HEK293 (cell line): Measurements from ENCODE around the gene LDHAL6B.
A peak's percentile ranks its signal among the peaks of the same experiment; 100 is the strongest.

ENCODE experiments used
- CTCF ChIA-PET: fragments of 350-600 bp; formaldehyde crosslinking; extraction: SDS; loops from one replicate; lab custom pipeline; 2021; ENCODE audit warnings: antibody characterized with exemption; lab: Yijun Ruan, JAX
- POLR2A ChIA-PET: fragments of 300-600 bp; formaldehyde crosslinking; extraction: SDS; loops from one replicate; lab custom pipeline; 2020; ENCODE audit warnings: antibody characterized with exemption, inconsistent platforms; lab: Yijun Ruan, JAX
- H3K27ac ChIP-seq: fragments of 200-500 bp; sonication (Bioruptor generic); 2 replicates; pipeline ENCODE4 v1.5.1; 2014; ENCODE audit warnings: low read depth, low read length, control low read depth, inconsistent platforms; ENCODE audit errors: extremely low read depth
- H3K36me3 ChIP-seq, 2 experiments: fragments of 200-500 bp in 1 of 2; sonication (Bioruptor generic) in 1 of 2; 1 replicate in 1 of 2; 2 replicates in 1 of 2; pipeline ENCODE4 v1.5.1; 2014 to 2017; ENCODE audit warnings: inconsistent platforms in 2 of 2, low read length in 2 of 2; ENCODE audit not compliant: control insufficient read depth in 2 of 2, insufficient read depth in 1 of 2
- H3K4me1 ChIP-seq: fragments of 200-500 bp; sonication (Bioruptor generic); 2 replicates; pipeline ENCODE4 v1.5.1; 2014; ENCODE audit warnings: mild to moderate bottlenecking, low read length, inconsistent platforms; ENCODE audit not compliant: control insufficient read depth, insufficient read depth
- H3K4me3 ChIP-seq: 2 replicates; pipeline ENCODE4 v1.5.1; 2011; ENCODE audit warnings: low read depth, mild to moderate bottlenecking, control low read depth, low read length, moderate library complexity
- H3K9me3 ChIP-seq: fragments of 200-500 bp; sonication (Bioruptor generic); 2 replicates; pipeline ENCODE4 v1.5.1; 2014; ENCODE audit warnings: low read depth, low read length, inconsistent platforms; ENCODE audit not compliant: control insufficient read depth, insufficient read depth
- GLIS1 ChIP-seq: fragments of 450-650 bp; formaldehyde crosslinking; IDR thresholded peaks from 2 replicates; pipeline ENCODE4 v1.5.1; 2016; ENCODE audit warnings: missing biosample characterization, missing genetic modification characterization
- MYNN ChIP-seq: fragments of 450-650 bp; formaldehyde crosslinking; IDR thresholded peaks from 2 replicates; pipeline ENCODE4 v1.5.1; 2016; ENCODE audit warnings: missing biosample characterization, missing genetic modification characterization, borderline replicate concordance
- PRDM2 ChIP-seq: fragments of 450-650 bp; formaldehyde crosslinking; IDR thresholded peaks from 2 replicates; pipeline ENCODE4 v1.5.1; 2016; ENCODE audit warnings: missing biosample characterization, missing genetic modification characterization, borderline replicate concordance
- TCF7L2 ChIP-seq: IDR thresholded peaks from 2 replicates; pipeline ENCODE4 v1.6.1; 2011; ENCODE audit warnings: low read depth, mild to moderate bottlenecking, inconsistent platforms, low read length, moderate library complexity, borderline replicate concordance
- YY2 ChIP-seq: fragments of 450-650 bp; formaldehyde crosslinking; IDR thresholded peaks from 2 replicates; pipeline ENCODE4 v1.5.1; 2016; ENCODE audit warnings: missing biosample characterization, missing genetic modification characterization
- ZBTB1 ChIP-seq: fragments of 450-650 bp; formaldehyde crosslinking; IDR thresholded peaks from 2 replicates; pipeline ENCODE4 v1.5.1; 2016; ENCODE audit warnings: missing biosample characterization, missing genetic modification characterization
- ZBTB17 ChIP-seq: fragments of 450-650 bp; formaldehyde crosslinking; IDR thresholded peaks from 2 replicates; pipeline ENCODE4 v1.5.1; 2016; ENCODE audit warnings: missing biosample characterization, missing genetic modification characterization
- ZNF280C ChIP-seq: fragments of 450-650 bp; formaldehyde crosslinking; IDR thresholded peaks from 2 replicates; pipeline ENCODE4 v1.5.1; 2016; ENCODE audit warnings: missing biosample characterization, missing genetic modification characterization
- ZNF610 ChIP-seq: fragments of 450-650 bp; formaldehyde crosslinking; IDR thresholded peaks from 2 replicates; pipeline ENCODE4 v1.5.1; 2016; ENCODE audit warnings: missing biosample characterization, missing genetic modification characterization, borderline replicate concordance
- ZNF677 ChIP-seq: fragments of 450-650 bp; IDR thresholded peaks from 2 replicates; pipeline ENCODE4 v1.5.0; 2018; ENCODE audit warnings: missing biosample characterization, mild to moderate bottlenecking, missing genetic modification characterization, moderate library complexity
- TF ChIP-seq, protein P1 (sequence below): fragments of 450-650 bp; formaldehyde crosslinking; IDR thresholded peaks from 2 replicates; pipeline ENCODE4 v1.5.0; 2017; ENCODE audit warnings: missing biosample characterization, missing genetic modification characterization, borderline replicate concordance
- TF ChIP-seq, protein P2 (sequence below): fragments of 450-650 bp; formaldehyde crosslinking; IDR thresholded peaks from 2 replicates; pipeline ENCODE4 v1.5.1; 2017; ENCODE audit warnings: missing biosample characterization, missing genetic modification characterization
- TF ChIP-seq, protein P3 (sequence below): fragments of 450-650 bp; formaldehyde crosslinking; conservative IDR thresholded peaks from 2 replicates; pipeline ENCODE4 v1.5.1; 2016; ENCODE audit warnings: low read depth, missing biosample characterization, missing genetic modification characterization

The LDHAL6B gene

DNA sequence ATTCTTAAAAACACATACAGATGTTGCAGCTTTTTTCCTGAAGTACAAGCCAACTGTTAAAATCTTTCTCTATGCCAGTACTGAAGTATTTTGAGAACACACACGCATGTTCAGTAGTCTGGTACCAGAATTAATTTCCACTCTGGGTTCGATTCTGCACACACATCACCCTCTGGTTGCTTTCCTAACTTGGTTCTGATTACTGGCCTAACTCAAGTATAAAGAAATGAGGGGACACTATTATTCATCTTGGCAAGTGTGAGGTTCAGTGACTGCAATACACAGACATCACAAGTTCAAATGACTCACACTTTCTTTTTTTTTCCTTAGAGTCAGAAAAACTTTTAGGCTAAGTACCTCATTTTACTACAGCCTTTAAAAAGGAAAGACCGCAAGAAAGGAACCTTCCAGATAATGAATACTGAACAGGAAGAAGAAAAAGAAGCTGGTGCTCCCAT, 37.4 kb upstream of the LDHAL6B start:
- TF ChIP-seq ZNF610, result no peak
- no peak for TF ChIP-seq ZBTB1 (tag by site-specific recombination)
- TF ChIP-seq TCF7L2, result no peak
- TF ChIP-seq PRDM2 (tag by site-specific recombination), result no peak
- TF ChIP-seq, protein P1, sequence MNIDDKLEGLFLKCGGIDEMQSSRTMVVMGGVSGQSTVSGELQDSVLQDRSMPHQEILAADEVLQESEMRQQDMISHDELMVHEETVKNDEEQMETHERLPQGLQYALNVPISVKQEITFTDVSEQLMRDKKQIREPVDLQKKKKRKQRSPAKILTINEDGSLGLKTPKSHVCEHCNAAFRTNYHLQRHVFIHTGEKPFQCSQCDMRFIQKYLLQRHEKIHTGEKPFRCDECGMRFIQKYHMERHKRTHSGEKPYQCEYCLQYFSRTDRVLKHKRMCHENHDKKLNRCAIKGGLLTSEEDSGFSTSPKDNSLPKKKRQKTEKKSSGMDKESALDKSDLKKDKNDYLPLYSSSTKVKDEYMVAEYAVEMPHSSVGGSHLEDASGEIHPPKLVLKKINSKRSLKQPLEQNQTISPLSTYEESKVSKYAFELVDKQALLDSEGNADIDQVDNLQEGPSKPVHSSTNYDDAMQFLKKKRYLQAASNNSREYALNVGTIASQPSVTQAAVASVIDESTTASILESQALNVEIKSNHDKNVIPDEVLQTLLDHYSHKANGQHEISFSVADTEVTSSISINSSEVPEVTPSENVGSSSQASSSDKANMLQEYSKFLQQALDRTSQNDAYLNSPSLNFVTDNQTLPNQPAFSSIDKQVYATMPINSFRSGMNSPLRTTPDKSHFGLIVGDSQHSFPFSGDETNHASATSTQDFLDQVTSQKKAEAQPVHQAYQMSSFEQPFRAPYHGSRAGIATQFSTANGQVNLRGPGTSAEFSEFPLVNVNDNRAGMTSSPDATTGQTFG, result no peak
- TF ChIP-seq, protein P2, sequence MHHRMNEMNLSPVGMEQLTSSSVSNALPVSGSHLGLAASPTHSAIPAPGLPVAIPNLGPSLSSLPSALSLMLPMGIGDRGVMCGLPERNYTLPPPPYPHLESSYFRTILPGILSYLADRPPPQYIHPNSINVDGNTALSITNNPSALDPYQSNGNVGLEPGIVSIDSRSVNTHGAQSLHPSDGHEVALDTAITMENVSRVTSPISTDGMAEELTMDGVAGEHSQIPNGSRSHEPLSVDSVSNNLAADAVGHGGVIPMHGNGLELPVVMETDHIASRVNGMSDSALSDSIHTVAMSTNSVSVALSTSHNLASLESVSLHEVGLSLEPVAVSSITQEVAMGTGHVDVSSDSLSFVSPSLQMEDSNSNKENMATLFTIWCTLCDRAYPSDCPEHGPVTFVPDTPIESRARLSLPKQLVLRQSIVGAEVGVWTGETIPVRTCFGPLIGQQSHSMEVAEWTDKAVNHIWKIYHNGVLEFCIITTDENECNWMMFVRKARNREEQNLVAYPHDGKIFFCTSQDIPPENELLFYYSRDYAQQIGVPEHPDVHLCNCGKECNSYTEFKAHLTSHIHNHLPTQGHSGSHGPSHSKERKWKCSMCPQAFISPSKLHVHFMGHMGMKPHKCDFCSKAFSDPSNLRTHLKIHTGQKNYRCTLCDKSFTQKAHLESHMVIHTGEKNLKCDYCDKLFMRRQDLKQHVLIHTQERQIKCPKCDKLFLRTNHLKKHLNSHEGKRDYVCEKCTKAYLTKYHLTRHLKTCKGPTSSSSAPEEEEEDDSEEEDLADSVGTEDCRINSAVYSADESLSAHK (tag by site-specific recombination), result no peak
- TF ChIP-seq ZNF280C, result no peak
- TF ChIP-seq YY2 (tag by site-specific recombination), result no peak
- TF ChIP-seq ZNF677 (tag by site-specific recombination), result no peak
- Histone ChIP-seq H3K27ac (no peak overlapping the region), H3K4me3 (no peak overlapping the region), H3K9me3 (no peaks in the 10 kb centered on the region), H3K36me3 (peaks cover 0 to 5% of the 10 kb centered on the region in 2 experiments; a peak in 2 of 3 replicates), H3K4me1 (peaks cover 5% of the 10 kb centered on the region; the same call in 1 of the 2 replicates)
- POLR2A ChIA-PET, result no interaction called here
- CTCF ChIA-PET, result interaction anchor here (0.6 kb wide), 2 partner anchors 254 to 355 kb away, joined by 4 read pairs; no protein-coding TSS in a partner anchor

- no peak overlapping the region for H3K4me3 ChIP-seq
- H3K27ac ChIP-seq, result no peak overlapping the region
- POLR2A ChIA-PET, result no interaction called here
- H3K36me3 ChIP-seq, result peaks cover 0 to 5% of the 10 kb centered on the region in 2 experiments; a peak in 2 of 3 replicates
- H3K9me3 ChIP-seq, result no peaks in the 10 kb centered on the region
- peaks cover 5% of the 10 kb centered on the region; the same call in 1 of the 2 replicates for H3K4me1 ChIP-seq
- CTCF ChIA-PET, result interaction anchor here (0.6 to 0.7 kb wide), 2 partner anchors 23 to 303 kb away, joined by 3 read pairs; no protein-coding TSS in a partner anchor
- TF ChIP-seq MYNN (tag by site-specific recombination), result no peak
- TF ChIP-seq GLIS1 (tag by site-specific recombination), result 0 out of 2 replicates have a peak, but pooled peaks have one; percentile 9
- TF ChIP-seq, protein P3, sequence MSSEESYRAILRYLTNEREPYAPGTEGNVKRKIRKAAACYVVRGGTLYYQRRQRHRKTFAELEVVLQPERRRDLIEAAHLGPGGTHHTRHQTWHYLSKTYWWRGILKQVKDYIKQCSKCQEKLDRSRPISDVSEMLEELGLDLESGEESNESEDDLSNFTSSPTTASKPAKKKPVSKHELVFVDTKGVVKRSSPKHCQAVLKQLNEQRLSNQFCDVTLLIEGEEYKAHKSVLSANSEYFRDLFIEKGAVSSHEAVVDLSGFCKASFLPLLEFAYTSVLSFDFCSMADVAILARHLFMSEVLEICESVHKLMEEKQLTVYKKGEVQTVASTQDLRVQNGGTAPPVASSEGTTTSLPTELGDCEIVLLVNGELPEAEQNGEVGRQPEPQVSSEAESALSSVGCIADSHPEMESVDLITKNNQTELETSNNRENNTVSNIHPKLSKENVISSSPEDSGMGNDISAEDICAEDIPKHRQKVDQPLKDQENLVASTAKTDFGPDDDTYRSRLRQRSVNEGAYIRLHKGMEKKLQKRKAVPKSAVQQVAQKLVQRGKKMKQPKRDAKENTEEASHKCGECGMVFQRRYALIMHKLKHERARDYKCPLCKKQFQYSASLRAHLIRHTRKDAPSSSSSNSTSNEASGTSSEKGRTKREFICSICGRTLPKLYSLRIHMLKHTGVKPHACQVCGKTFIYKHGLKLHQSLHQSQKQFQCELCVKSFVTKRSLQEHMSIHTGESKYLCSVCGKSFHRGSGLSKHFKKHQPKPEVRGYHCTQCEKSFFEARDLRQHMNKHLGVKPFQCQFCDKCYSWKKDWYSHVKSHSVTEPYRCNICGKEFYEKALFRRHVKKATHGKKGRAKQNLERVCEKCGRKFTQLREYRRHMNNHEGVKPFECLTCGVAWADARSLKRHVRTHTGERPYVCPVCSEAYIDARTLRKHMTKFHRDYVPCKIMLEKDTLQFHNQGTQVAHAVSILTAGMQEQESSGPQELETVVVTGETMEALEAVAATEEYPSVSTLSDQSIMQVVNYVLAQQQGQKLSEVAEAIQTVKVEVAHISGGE (tag by site-specific recombination), result no peak
- no peak for TF ChIP-seq ZBTB17 (tag by site-specific recombination)
Observed at GRCh38 chr15:59170295-59171066, 36.2 kb upstream of the LDHAL6B start.
